KBM-7 (cell line): ENCODE data around the gene KLF7.

Experiments used
- DNase-seq: peaks from one replicate; pipeline ENCODE4 v3.0.0-alpha.2; 2015
- in situ Hi-C: fragments of 300-500 bp; cut with MboI; formaldehyde crosslinking; loops from 2 replicates; pipeline ENCODE4 v1.14.3; 2020; ENCODE audit warnings: low sequenced_read_pairs, low pct_unique_long_range_greater_than_20kb, mixed read lengths

KLF7 gene

DNA sequence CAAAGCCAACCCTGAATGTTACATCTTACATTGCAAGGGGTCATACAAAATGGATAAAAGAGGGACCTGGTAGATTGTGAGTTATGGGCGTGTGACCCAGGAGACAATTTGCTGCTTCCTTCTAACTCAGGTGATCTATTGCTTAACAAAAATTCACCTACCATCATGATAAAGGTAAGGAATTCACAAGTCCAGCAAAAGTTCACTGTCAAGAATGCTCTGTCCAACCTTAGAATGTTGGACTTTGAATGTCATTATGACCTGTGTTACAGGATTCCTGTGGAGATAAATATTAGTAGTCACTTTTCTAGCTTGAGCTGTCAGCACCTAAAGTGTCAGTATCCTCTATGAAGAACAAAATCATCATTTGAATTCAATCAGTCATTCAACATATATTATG is 7.9 kb upstream of the KLF7 start:
- no peak for DNase-seq
- in situ Hi-C loops, result no loop called here

DNA sequence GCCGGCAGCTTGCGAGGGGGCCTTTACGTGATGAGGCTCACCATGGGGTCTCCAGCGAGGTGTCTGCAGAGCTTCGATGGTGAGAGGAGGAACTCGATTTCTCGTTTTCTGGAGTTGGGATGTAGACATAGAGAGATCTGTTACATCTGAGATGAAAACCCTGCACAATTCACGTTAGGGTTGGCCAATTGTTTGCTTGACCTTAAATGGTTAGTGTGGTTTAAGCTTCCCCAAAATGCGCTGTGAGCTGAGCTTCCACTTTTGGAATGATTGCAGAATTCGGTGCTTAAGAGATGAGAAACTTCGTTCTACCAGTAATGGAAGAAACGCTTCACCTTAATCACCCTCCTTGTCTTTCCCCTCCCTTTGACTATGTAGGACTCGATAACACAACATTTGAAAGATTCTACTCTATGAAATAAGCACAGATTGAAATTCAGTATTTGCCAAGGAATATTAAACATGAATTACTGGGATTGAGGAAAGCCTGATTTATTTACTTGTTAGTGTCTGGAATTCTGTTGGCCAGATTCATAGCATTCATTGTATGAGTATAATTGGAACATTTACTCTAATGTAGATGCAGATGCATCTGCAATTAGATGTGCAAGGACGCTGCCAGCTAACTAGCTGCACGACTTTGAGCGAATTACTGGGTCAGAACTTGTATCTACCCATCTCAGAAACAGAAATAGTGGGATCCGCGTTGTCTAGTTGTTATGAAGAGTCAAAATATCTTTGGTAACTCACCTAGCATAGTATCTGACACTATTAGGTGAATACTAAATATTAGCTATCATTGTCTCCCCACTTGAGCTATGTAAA is 1.6 kb upstream of the KLF7 start:
- in situ Hi-C loops, result no loop called here
- peak; percentile 75 for DNase-seq

DNA sequence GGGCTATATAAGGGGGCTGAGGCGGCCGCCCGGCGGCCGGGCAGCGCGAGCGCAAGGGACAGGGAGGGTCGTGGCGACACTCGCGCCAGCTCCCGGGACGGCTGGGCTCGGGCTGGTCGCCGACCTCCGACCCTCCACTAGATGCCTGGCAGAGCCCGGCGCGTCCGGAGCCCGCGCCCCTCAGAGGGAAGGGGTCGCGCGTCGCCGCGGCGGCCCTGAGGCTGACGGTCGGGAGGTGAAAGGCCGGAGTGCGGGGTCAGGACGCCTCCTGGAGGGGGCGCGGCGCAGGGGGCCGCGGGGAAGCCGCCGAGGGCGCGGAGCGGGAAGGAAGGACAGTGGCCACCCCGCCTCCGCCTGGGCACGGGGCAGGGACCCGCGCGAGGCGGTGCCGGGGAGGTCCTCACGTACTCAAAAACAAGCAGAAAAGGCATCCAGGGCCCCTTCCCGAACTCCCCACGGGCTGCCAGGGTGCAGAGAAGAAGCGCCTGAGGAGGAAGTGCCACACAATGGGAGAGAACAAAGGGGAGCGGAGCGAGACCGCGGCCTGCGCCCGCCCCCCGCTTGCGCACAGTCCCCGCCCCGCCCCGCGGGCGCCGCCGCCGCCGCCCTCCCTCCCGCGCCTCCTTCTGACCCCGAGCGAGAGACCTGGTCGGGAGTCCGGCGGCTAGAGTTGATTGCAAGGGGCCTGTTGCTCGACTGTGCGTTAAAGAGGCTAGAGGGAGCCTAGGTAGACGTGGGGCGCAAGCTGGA is 776 bp upstream of the KLF7 start:
- in situ Hi-C loops, result no loop called here
- peak; percentile 70 for DNase-seq

DNA sequence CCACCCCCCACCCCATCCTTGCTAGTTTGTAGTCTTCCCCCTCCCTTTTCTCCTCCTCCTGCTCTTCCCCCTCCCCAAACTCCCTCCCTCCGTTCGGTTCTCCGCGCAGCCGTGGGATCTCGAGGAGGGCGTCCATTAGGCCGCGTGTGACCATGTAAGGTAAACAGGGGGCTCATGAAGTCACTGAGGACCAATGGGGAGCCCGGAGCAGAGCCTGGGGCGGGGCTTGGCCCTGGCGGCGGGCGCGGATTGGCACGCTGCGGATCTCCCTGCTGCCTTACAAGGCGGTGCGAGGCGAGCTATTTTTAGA is 246 bp upstream of the KLF7 start:
- DNase-seq, result peak; percentile 100
- in situ Hi-C loops, result no loop called here

DNA sequence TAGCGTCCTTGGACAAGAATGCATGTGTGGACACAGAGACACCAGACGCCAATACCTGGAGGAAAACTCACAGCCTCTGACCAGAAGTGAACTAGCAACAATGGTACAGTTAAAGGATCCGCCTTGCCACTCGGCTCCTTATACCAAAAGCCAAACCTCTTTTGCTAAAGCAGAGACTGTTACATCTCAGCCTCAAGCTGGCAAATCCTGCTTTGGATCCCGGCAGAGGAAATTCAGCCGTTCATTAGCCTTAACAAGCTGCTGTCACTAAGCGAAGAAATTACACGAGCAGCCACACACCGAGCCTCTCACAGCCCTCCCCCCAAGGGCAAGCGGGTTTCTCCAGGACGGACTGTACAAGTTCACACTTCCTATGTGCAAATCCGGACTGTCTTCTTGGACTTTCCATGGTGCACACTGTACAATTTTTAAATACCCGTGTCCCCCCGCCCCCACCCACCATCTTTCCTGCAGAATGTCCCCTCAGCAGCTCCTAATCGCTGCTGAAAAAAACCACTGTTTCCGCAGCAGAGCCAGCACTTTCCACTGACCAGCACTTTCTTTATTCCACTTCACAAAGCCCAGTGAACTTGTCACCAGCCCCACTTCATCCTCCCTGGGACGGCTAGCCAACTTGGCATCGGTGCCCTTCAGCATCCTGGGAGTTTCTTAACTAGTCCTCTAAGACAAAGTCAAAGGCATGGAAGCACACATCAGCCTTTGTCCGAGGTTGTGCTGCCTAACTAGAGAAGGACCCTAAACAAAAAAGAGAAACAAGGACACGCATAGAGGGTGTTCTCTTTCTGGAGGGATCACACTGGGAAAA is 1.5 kb downstream of the KLF7 start:
- DNase-seq, result peak; percentile 29
- in situ Hi-C loops, result no loop called here

DNA sequence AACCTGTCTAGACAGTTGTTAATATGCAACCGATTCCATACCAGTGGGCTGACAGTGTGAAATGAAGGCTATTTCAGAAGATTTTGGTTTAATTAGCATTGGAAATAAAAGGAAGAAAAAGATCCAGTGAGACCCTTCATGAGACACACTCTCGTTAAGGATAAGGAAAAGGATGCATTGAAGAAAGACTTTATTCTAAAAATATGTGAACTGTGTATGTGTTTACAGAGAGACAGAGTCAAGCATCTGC is 2.1 kb downstream of the KLF7 start:
- no peak for DNase-seq
- in situ Hi-C loops, result no loop called here

DNA sequence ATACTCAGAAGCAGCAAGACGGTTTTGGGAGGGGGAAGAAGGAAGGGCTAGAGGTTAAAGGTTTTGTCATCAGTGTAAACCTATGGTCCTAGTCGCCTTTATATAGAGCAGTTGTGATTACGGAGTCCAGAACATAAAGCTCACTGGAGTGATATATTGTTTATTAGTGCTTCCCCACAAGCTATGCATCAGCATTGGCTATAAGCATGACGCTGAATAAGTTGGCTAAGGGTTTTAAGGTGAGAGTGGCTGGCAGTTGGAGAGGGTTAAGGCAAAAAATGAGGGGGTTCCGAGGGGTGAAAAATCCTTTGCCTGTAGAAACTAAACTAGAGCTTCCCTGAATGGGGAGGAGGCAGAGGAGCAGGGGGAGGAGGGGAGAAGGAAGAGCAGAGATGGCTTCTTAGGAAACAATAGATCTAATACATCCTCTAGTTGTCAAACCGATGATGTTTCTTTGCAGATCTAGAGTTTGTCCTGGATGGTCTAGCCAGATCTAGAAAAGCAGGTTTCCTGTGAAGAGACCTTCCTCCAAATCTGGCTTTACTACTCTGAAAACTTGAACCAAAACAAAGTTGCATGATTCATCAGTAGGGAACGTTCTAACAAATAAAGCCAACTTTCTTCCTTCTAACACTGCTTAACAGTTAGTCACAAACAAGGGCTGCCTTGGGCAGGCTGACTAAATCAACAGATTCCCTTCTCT is 2.5 kb downstream of the KLF7 start:
- no peak for DNase-seq
- in situ Hi-C loops, result no loop called here

DNA sequence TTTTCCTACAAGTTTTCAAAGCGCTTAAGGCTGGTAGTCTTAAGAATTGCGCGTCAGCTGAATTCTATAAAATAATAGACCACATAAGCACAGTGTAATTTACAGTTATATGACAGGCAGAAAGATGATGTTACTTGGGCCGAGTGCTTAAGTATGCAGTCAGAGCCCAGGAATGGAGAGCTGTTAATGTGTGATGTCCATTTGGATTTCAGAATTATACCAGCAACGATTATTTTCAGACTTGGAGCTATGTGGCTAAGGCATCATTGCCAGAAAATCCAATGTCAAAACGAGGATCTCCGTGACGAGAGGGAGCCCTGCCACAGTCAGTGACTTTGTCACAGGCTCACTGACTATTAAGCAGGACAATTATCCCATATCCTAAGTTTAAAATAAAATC is 3.4 kb downstream of the KLF7 start:
- DNase-seq, result no peak

DNA sequence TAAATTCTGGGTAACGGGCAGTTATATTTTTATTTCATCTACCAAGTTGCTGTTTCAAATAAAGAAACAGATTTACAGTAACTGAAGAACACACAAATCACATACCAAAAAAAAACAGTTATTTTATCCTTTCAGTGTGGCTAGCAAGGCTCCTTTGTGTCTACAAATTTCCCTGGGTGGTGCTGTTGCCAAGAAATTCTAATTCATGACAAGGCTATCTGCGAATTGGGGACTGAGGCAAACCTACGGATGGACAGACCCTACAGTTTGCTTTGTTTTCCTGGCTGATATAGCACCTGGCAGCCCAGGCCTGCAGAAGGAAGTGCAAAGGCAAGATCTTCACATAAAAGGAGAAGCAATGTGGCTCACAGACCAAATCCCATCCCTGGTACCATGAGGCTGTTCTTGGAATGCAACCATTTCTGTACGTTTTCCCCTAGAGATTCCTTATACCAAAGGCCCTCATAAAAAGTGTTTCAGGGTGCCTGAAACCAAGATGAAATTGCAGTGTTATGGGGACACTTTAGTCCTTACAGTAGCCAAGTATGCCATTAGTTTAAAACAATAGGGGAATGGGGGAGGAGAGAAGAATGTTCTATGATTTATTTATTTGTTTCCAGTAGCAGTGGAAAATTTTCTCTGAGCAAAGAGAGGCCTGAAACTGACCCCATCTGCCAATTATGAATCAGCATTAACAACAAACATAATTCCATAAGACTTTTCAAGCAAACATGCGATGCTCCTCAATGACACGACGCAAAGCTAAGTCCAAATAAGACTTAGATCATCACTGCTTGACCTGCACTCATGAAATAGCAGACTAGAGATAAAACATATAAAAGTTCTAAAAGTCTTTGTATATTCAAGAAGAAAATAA is 4.3 kb downstream of the KLF7 start:
- in situ Hi-C loops, result no loop called here
- DNase-seq, result no peak

More for the DNA sequence above, 3.4 kb downstream of the KLF7 start:
- in situ Hi-C loops, result no loop called here

DNA sequence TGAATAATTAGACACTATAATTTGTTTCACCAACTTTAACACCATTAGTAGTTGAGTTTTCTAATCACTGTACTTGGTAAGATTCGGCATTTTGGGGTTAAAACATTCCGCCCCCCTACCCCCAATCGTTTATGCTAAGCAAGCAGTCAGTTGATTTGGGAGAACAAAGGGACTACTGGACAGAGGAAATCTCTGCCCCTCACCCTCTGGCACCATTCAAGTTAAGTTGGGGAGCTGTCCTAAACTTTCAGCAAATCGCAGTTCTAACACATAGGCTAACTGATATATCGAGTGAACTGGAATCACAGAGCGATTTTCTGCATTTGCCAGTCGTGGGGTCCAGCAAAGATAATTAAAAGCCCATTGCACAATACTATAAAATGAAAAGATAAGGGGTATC is 5.6 kb downstream of the KLF7 start:
- in situ Hi-C loops, result no loop called here

DNA sequence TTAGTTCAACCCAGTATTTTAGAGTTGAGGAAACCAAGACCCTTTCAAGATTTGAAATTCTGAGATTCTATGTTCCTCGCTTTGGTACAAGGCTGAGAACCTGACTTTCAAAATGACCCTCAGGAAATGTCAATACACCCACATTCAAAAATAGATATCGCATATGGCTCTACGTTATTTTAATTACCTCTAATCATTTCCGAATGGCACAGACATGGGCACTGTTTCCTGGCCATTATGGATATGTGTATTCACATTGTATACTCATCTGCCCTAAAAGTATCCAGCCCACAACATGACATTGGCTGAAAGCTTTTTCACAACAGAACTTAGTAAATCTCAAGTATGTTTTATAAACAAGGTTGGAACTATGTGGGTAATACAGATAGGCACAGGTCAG is 6.7 kb downstream of the KLF7 start:
- in situ Hi-C loops, result no loop called here
- DNase-seq, result no peak

More for the DNA sequence above, 5.6 kb downstream of the KLF7 start:
- no peak for DNase-seq

DNA sequence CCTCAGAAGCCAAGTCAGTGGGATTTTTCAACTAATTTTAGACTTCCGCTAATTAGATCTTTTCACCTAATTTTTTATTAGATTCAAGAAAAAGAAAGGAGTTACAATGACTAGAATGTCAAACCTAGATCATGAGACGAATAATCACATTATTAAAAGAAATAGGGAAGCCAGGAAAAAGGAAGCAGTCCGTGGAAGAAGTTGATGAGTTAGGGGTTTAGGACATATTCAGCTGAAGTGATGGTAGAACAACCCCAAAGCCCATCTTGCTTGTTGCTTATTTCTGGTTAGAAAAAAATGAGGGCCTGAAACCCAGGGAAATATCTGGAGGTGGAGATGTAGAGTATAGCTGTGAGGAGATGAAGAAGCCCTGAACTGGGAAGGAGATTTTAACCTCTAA is 8.0 kb downstream of the KLF7 start:
- in situ Hi-C loops, result no loop called here
- DNase-seq, result no peak

DNA sequence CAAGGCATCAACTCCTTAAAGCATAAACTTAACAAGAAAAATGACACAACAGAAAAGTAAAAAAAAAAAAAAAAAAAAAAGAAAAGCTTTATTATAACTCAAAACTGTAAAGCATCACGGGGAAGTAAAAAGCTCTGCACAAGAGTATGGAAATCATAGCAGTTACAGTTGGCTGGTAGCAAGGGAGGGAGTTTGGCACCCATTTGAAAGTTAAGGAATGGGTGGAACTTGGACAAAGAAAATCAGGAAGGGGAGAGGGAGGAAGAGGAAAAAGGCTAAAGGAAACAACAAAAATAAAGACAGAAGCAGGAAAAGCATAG is 8.6 kb downstream of the KLF7 start:
- in situ Hi-C loops, result no loop called here
- no peak for DNase-seq

DNA sequence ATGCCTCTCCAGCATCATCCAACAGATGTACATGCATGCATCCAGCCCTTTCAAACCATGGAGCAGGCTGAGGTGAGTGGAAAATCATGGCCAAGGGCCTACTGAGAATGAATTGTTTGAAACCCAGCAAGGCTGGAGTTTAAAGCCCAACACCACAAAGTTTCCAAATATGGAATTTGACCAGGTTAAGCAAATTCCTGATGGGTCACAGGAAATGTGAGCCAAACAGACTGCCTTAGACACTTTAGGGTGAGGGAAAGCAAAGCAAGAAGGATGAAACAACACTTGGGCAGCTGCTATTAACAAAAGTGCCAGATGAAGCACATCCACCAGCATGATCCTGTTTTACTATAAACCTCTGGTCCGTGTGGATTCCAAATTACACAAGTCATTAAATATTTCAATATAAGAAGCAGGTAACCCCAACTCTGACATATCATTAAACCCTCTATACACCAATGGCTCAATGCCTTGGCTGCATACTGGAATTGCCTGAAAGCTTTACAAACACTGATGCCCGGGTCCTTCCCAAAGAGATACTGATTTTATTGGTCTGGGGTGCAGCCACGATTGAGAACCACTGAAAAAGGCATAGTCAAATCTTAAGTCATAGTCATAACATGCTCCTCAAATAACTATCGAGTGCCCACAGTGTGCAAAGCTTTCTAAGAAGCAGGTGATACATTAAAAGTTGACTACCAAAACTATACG is 9.1 kb downstream of the KLF7 start:
- in situ Hi-C loops, result no loop called here
- no peak for DNase-seq

DNA sequence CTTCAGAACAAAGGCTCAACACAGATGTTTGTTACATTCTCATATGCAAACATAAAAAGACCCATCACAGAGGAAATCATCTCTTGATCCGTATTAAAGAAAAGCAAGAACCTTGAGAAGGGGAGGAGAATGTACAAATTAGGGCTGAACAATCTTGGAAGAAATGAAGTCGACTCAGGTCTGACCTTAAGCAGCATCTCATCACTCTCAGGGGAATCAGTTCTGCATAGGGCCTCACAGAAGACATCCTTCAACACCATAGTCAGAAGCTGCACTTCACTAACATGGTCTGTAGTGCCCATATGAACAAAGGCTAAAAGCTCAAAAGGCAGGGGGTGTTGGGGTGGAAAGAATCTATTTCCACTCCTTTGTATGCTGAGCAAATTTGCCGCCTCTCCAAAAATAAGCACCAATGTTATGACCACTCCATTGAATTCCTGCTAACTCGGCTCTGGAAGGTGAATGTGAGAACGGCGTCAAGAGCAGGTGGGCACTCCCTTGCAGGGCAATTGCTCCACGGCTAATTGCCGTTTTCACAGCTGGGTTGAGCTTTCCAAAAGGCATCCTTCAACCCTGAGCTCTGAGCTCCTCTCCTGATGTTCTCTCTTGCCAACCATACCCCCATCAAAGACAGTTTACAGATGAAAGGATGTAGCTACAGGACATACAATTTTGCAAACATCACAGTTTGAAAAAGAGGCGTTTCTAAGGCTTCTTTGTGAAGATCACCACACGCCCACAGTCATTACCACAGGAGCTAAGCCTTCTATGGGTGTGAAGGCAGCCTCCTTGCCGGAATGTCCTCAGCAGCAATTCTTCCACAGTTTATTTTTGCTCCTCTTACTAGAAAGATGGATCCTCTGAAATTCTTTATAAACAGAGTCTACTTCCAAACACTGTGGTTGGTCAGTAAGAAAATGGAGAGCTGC is 10.0 kb downstream of the KLF7 start:
- DNase-seq, result no peak
- in situ Hi-C loops, result no loop called here

DNA sequence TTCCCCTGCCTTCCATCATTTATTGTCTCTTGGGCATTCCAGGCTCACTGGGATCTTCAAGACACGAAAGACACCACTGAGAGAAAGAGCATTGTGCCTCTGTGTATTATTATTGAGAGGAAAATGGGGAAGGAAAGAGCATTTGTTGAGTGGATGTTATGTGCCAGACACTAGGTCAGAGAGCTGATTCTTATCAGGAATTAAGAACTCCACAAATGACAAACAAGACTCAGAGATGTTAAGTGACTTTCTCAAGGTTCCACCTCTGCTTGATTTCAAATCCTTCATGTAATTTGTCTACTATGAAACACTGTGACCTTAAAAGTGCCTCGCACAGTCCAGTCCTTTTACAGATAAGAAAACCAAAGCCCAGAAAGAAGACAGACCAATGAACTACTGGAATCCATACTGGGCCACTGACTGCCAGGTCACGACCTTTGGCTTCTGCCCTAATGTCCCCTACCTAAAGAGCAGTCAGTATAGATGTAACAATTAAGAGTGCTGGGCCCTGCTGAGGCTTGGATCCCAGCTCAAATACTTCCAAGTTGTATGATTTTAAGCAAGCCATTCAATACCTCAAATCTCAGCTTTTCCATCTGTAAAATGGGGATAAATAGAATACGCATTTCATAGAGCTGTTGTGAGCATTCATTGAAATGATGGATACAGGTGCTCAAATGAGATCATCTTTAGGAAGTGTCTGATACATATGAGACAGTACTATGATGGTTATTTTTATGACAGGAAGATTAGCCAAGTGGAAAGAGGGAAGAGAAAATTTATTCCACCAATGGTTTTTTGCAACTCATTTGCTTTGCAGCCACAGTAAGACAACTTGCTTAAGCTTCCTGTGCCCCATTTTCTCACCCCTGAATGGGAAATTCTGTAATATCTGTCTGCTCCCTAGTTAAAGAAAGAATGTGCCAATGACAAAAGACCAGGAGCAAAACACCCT is 10.9 kb downstream of the KLF7 start:
- in situ Hi-C loops, result no loop called here
- peak; percentile 23 for DNase-seq
